Thoracic aorta (tissue), 2 donors: ENCODE results near the gene FARS2. TPM values are rescaled to one million over a fixed set of nuclear protein-coding genes. Genes with fewer than 3 reads are reported as not detected.

Source experiments
- ATAC-seq: fragments of 150-250 bp; one replicate; pipeline ENCODE4 v1.8.0; 2017; ENCODE audit warnings: low read depth; ENCODE audit not compliant: insufficient number of reproducible peaks, low FRiP score
- DNase-seq: peaks from one replicate; pipeline ENCODE4 v3.0.0-alpha.2; 2020; ENCODE audit warnings: low spot score
- H3K27ac ChIP-seq, 2 donors: fragments of 200-600 bp; sonication (generic); 1 replicate in 1 of 2; 2 replicates in 1 of 2; pipeline ENCODE4 v1.5.1; 2016; ENCODE audit warnings: mild to moderate bottlenecking in 2 of 2, moderate library complexity in 2 of 2
- H3K27me3 ChIP-seq: fragments of 200-600 bp; sonication (generic); replicated peaks from 2 replicates; pipeline ENCODE4 v1.6.0; 2016; ENCODE audit warnings: mild to moderate bottlenecking; ENCODE audit not compliant: insufficient read depth
- H3K36me3 ChIP-seq: fragments of 200-600 bp; sonication (generic); one replicate; pipeline ENCODE4 v1.5.1; 2016
- H3K4me1 ChIP-seq, 2 donors: fragments of 200-600 bp; sonication (generic); 1 replicate in 1 of 2; 2 replicates in 1 of 2; pipeline versions ENCODE4 v1.5.1 to v1.6.0; 2016; ENCODE audit warnings: low read depth in 2 of 2, mild to moderate bottlenecking in 1 of 2; ENCODE audit not compliant: control insufficient read depth in 1 of 2
- H3K4me3 ChIP-seq: fragments of 200-600 bp; sonication (generic); 2 replicates; pipeline ENCODE4 v1.5.1; 2016; ENCODE audit warnings: mild to moderate bottlenecking
- H3K9me3 ChIP-seq: fragments of 200-600 bp; sonication (generic); 2 replicates; pipeline ENCODE4 v1.5.1; 2016
- CTCF ChIP-seq: fragments of 200-600 bp; sonication (generic); IDR thresholded peaks from one replicate; pipeline ENCODE4 v1.5.1; 2019; ENCODE audit warnings: antibody characterized with exemption
- total RNA-seq, 2 donors: library from RNA; depleted of rRNA; stranded (reverse); fragments of >200 nt; gene quantifications; one replicate each; pipeline versions ENCODE4 v1.1.0 to v1.2.3, GENCODE V29; 2016

FARS2 gene
- total RNA-seq, 2 donors from 2014 or later: 10.4 to 11.6 TPM

- Histone ChIP-seq H3K9me3 (no peaks in the 10 kb centered on the region), H3K27me3 (no peaks in the 10 kb centered on the region), H3K27ac (no peak overlapping the region), H3K36me3 (no peaks in the 10 kb centered on the region), H3K4me1 (no peaks in the 10 kb centered on the region), H3K4me3 (no peak overlapping the region)
- DNase-seq: no peak
- no peak for TF ChIP-seq CTCF
- ATAC-seq: no peak
Measured at GRCh38 chr6:5466281-5467136, 205.2 kb downstream of the FARS2 start.

DNA sequence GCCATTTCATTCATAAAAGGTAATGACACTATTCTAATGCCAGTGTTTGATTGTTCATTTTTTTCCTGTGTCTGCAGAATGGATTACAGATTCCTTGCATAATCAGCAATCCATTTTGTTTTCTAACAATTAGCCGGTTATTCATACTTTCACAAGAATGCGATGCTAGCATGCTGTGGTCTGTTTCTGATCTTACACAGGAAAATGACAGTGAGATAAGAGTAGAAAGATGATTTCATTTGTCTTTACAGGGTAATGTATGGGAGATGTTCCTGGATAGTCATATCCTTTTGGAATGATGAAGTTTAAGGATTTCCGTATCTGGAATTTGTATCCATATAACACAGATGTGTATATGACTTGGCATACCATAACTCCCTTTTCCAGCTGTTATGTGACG lies 207.3 kb downstream of the FARS2 start:
- H3K27me3 ChIP-seq: no peaks in the 10 kb centered on the region
- no peak overlapping the region for H3K27ac ChIP-seq
- ATAC-seq (no peak), DNase-seq (no peak)
- H3K4me3 ChIP-seq: no peak overlapping the region
- no peaks in the 10 kb centered on the region for H3K36me3 ChIP-seq
- no peak for TF ChIP-seq CTCF
- H3K4me1 ChIP-seq: no peaks in the 10 kb centered on the region
- no peaks in the 10 kb centered on the region for H3K9me3 ChIP-seq

GRCh38 chr6:5469101-5469846 lies 208.0 kb downstream of the FARS2 start:
- Histone ChIP-seq H3K27me3 (no peaks in the 10 kb centered on the region), H3K4me1 (no peaks in the 10 kb centered on the region), H3K4me3 (no peak overlapping the region), H3K36me3 (no peaks in the 10 kb centered on the region), H3K27ac (no peak overlapping the region), H3K9me3 (no peaks in the 10 kb centered on the region)
- TF ChIP-seq CTCF: no peak
- ATAC-seq (no peak), DNase-seq (no peak)

DNA sequence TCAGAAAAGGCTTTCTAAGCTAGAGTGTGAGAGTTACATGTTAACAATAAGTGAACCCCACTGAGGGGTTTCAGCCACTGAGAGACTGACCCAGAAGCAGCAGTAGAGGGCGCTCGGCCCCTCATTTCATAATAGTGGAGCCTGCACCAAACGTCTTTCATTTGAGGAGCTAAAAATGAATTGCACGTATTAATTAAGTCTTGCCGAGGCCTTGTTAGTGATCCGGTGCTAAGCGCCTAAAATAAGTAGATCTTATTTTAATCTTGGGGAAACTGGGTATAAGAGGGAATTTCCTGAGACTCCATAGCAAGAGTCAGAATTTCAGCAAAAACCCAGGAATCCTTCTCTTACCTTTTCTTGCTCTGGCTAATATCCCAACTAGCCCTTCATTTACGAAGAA lies 209.7 kb downstream of the FARS2 start:
- no peaks in the 10 kb centered on the region for H3K4me1 ChIP-seq
- TF ChIP-seq CTCF: peak; percentile 57
- H3K27me3 ChIP-seq: no peaks in the 10 kb centered on the region
- DNase-seq: no peak
- no peaks in the 10 kb centered on the region for H3K36me3 ChIP-seq
- no peaks in the 10 kb centered on the region for H3K9me3 ChIP-seq
- H3K27ac ChIP-seq: no peak overlapping the region
- no peak for ATAC-seq
- H3K4me3 ChIP-seq: no peak overlapping the region

- H3K4me3 ChIP-seq: no peak overlapping the region
- no peak for DNase-seq
- H3K27ac ChIP-seq: no peak overlapping the region
- no peaks in the 10 kb centered on the region for H3K9me3 ChIP-seq
- H3K4me1 ChIP-seq: no peaks in the 10 kb centered on the region
- H3K36me3 ChIP-seq: no peaks in the 10 kb centered on the region
- no peak for ATAC-seq
- TF ChIP-seq CTCF: no peak
- no peaks in the 10 kb centered on the region for H3K27me3 ChIP-seq
Measured at GRCh38 chr6:5471637-5472398, 210.5 kb downstream of the FARS2 start.
